ENCODE data around the gene TMED6.
"Not testable (repeated sequence)": the region's sequence is repeated elsewhere in the genome, so short reads cannot be mapped to it uniquely, and the experiment has no call there.

The TMED6 gene

DNA sequence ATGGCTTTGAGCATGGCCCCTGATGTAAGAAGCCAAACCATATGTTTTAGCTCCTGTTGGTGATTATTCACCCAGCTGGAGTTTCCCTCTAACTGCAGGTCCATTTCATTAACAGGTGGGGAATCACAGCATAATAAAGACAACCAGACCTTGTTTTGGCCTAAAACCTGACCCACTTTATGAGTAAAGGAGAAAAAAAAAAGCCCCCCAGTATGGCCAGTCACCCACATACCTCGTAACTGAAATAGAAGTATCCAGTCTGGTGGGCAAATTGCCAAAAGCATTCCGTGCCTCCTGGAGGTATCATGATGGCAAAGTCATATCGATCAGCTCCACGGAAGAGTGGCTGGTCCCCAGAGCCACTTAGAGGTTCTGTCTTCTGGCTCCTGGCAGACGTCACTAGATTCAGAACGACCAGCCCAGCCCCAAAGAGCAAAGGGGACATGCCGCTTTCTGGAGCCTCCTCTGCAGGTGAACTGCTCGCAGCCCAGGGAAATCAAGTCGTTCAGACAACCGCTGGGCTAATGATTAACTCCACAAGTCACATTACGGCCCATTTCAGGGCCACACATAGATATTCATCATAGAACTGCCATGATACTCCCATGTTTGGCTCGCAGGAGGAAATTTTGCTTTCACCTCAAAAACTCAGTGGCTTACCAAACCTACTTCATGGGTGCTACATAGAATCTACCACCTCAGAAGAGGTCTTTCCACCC lies at the start of gene TMED6:
TMED6 (minus strand) TSS at position 478 of the 719 bp plus-strand sequence; CDS start at position 445, 33 bp downstream.
- DNase-seq: no peak

DNA sequence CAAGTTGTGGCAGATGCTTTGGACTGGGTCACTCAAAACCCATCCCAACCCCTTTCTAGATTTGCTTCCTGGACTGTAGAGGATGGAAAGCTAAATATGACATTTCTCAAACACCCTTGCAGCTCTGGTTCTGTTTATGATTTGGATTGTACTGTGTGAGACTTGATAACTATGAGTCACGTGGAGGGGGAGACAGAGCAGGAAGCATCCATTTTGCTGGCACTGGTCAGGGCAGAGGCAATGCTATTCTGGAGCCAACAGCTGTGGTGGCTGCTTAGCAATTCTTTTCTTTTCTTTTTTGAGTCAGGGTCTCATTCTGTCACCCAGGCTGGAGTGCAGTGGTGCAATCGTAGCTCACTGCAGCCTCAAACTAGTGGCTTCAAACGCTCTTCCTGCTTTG lies 47.8 kb upstream of the TMED6 start:
- DNase-seq: no peak

DNA sequence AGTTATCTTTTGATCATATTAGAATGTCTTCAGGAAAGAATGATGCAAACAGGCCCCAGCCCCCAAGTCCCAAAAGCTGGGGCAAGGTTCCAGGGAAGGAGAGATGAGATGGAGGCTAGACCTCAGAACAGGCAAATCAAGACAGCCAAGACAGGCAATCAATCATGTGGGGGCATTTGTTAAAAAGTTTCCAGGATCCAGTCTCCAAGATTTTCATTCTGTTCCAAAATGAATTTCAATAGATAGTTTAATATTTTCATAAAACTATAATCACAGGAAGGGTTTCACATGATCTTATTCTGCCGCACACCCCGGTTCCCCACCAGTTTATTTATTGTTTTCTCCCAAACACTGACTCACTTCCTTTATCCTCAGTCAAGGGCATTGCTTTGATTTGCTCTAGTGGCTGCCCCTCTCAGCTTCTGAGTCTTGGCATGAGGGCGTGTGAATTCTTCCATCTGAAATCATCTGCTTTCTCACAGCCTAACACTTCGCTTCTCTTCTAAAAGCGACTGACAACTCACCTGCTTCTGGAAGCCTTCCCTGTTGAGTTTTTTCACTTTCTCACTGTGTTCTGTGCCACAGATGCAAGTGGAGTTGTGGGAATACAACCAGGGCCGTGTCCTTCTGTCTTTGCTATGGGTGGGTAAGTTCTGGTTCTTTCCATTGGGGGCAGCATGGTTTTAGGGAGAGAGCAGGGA lies 46.4 kb upstream of the TMED6 start:
- peak; percentile 38 for DNase-seq

DNA sequence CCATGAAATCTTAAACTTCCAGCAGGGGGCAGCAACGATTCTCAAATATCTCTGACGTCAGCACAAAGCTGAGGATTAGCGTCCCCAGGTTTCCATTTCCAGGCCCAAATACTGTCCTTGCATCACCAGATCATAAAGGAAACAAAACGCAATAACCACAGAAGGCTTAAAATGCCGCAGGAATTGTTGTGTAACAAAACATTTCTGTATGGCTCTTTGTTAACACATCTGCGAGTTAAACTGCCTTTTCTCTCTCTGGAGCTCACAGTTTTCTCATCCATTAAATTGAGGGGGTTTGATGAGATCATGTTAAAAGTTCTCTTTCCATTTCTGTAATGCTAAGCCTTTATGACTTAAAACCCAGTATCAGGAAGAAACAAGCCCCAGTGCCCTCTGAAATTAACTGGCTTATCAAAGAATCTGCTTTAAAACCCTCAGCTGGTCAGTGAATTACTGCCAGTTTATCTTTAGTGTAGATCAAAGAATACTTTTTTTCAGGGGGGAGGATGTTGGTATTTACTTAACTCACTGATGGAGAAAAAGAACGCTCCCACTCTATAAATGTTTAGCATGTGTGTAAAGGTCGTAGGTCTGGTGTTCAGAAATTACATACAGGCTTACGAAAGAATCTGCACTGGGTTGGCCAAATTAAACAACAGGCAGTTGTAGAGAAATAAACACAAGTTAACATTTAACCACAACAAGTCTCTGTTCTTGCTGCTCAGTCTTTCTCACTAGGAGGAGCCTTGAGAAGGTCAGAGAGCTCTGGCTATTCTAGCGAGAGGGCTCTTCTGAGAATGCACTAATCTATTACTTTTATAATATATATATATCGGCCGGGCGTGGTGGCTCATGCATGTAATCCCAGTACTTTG lies 44.8 kb upstream of the TMED6 start:
- DNase-seq: peak; percentile 69

DNA sequence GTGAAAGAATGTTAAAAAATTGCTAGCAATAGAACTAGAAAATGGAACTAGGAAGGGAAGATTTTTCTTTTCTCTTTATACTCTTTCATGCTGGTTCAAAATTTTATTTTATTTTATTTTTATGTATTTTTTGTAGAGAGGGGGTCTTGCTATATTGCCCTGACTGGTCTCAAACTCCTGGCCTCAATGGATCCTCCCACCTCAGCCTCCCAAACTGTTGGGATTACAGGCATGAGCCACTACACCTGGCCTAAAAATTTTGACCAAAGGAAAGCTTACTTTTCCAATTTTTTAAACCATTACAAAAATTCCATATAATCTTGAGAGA lies 44.2 kb upstream of the TMED6 start:
- no peak for DNase-seq

DNA sequence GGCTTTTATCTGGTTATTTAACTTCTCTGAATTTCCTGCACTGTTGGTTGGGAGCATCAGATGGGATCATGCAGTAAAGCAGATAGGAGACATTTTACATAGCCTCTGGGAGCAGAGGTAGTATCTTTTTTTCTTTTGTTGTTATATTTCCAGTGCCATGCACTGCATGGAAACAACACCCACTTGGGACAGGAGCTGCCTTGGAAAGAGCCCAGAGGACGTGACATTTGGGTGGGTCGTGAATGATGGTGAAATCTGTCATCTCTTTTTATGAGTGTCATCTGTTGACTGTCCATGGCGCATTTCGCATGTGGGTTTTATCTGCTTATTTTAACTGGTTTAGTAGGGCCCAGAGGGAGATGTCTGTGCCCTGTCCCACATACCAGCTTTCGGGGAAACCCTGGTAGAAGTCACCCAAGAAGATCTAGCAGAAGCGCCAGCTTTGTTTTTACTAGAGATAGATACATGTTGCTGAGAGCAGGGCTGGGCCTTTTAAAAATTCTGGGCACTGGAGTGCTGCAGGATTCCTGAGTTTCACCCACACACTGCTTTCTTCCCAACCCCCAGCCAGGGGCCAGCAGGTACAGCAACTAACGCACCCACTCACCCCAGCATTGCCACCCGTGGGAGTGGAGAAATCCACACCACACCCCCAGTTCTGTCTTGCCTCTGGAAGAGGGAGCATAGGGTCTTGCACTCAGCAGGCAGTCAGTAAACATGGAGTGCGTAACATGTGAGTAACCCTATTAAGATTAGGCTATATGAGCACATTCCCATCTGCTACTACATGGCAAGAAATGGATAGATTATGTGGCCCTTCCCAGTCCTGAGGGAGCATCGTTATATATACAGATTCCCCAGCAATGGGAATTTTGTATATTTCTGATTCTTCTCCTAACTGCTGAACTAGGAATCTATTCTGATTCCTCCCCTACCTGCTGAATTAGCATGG lies 42.6 kb upstream of the TMED6 start:
- DNase-seq: no peak

DNA sequence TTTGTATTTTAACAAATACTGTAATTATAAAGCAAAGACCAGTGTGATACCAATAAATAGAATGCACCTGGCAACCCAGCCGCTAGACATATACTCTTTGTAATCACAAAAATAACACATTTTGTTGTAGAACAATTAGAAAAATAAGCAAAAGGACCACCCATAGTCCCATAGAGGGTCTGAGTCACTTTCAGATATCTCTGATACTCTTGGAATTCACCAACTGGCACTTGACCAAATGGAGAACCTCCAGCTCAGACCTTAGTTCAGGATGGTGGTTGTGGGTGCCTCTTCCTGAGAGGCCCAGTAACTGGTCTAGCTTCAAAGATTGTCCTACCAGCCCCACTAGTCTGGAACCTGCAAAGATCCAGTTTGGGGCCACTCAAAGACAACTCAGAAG lies 35.0 kb upstream of the TMED6 start:
- DNase-seq: no peak

DNA sequence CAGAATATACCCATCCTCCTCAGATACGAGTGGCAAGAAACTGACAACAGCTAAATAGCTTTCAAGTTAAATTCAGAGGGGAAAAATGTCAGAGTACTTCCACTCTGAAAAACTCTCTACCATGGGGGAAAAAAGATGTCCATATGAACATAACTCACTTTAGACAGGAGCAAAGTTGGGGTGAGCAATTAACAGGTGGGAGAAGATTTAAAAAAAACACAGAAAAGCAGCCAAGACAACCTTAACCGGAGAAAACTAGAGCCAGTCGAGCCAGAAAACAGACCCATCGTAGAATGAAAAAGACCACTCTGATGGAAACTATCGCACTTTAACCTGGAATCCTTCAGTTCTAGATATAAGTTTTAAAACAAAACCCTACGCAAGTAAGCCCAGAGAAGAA lies 33.4 kb upstream of the TMED6 start:
- no peak for DNase-seq

DNA sequence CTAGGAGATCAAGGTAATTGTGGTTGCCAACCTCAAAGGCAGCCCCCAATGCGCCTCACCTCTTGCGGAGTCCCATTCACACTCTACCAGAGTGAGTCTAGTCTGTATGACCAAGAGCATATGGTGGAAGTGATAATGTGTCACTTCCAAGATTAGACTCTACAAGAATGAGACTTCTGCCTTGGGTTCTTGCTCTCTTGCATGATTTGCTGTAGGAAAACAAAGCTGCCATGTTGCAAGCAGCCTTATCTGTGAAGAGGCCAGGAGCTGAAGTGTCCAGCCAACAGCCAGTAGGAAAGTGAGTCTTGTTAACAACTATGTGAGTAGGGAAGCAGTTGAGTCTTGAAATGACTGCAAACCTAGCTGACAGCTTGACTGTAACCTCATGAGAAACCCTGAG lies 30.8 kb upstream of the TMED6 start:
- no peak for DNase-seq

DNA sequence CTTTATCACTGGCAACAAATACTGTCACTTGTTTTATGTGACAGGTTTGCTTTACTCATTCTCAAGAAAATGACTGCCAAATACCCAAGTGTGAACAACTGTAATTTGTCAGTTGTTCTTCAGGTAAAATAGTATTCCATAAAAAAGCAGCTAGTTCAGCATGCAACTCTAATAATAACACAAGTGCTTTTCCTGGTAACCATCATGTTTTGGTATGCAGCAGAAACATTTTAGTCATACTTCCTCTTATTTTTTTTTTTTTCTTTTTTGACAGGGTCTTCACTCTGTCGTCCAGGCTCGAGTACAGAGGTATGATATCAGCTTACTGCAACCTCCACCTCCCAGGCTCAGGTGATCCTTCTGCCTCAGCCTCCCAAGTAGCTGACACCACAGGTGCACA lies 29.6 kb upstream of the TMED6 start:
- no peak for DNase-seq

DNA sequence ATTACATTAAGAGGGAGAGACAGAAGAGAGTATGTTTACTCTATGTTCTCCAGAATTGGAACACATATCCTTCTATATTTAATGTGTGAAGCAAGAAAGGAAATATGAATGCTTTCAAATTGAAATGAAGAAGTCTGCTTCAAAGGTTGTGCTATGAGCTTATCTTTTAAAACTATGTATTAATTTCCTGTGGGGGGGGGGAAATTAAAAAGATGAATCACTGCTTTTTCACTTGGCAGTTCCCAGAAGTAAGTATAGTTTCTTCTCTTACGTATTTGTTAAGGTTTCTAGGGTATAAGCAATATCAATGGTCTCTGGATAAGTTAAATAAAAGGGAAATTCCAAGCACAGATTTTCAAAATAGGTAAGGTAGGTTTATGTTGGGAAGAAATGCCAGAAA lies 27.2 kb upstream of the TMED6 start:
- no peak for DNase-seq

DNA sequence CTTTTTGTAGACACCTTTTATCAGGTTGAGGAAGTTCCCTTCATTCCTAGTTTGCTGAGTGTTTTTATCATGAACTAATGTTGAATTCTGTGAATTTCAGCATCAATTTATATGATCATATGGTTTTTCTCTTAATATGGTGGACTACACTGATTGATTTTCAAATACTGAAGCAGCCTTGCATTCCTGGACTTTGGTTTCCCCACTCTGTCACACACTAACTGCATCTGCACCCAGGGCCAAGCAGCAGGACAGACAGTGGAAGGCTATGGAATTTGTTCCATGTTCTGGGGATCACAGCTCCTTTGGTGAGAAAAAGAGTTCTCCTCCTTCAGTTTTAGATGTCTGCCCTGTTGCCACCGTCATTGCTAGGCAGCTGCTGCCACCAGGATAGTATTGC lies 26.4 kb upstream of the TMED6 start:
- no peak for DNase-seq

DNA sequence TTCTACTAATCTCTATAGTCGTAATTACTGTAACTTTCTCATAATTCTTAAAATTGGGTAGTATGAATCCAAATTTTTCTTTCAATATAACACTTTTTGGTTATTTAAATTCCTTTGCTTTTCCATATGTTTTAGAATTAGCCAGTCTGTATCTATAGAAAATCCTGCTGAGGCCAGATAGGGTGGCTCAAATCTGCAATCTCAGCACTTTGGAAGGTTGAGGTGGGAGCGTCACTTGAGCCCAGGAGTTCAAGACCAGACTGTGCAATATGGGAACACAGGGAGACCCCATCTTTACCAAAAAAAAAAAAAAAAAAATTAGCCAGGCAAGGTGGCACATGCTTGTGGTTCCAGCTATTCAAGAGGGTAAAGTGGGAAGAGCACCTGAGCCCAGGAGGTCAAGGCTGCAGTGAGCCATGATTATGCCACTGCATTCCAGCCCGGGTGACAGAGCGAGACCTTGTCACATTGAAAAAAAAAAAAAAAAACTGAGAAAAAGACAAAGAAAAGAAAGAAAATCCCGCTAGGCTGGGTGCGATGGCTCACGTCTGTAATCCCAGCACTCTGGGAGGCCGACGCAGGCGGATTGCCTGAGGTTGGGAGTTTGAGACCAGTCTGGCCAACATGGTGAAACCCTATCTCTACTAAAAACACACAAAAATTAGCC lies 24.9 kb upstream of the TMED6 start:
- DNase-seq: no peak

DNA sequence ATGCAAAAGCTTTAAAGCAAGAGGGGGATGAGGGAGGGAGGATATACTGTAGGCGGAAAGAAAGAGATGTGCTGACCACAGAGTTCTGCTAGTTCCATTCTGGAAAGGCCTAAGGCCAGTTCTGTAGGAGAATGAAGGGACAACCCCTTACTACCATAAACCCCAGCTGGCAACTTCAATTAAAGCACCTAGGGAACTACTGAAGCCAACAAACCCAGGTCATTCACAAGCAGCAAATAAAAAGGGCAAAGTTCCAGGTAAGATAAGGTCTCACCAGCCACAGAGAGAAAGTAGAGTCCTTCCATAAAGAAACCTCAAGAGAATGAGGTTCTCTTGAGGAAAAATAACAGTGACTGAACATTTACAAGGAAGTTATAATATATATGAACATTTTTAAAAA lies 21.4 kb upstream of the TMED6 start:
- DNase-seq: no peak

DNA sequence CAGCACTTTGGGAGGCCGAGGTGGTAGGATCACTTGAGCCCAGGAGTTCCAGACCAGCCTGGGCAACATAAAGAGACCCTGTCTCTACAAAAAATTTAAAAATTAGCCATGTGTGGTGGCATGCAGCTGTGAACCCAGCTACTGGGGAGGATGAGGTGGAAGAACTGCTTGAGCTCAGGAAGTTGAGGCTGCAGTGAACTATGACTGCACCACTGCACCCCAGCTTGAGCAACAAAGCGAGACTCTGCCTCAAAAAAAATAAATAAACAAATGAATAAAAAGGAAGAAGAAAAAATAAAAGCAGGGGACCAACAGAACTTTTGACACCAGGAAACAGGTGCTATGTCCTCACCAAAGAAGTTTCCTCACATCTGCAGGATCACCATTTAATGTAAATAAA lies 20.0 kb upstream of the TMED6 start:
- no peak for DNase-seq

DNA sequence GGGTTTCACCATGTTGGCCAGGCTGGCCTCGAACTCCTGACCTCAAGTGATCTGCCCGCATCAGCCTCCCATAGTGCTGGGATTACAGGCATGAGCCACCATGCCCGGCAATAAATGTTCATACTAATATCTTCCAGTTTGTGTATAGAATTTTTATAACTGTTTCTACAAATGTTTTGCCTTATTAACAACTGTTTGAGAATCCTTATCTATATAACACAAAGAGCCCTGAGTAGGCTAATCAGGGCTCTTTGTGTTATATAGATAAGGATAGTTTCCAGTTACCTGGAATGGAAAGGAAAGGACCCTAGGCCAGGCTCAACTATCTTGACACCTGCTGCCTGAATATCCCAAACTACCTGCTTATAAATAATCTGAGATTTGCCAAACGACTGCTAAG lies 17.3 kb upstream of the TMED6 start:
- DNase-seq: no peak

DNA sequence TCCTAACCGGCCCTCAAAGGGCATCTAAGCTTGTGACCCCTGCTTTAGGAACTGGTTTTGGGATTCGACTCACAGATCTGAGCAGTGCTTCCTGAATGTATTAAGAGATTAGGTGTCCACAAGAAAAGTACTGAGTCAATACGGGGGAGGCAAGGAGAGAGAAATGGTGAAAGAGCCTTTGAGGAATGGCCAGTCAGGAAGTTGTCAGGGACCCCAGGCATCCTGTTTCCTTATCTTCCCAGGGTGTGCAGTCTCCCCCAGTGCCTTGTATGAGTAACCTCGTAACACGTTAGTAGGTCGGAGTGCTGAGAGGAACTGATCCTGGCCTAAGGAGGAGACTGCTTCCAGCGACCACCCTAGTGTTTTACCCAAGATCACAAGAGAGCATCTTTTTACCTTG lies 16.4 kb upstream of the TMED6 start:
- DNase-seq: no peak

DNA sequence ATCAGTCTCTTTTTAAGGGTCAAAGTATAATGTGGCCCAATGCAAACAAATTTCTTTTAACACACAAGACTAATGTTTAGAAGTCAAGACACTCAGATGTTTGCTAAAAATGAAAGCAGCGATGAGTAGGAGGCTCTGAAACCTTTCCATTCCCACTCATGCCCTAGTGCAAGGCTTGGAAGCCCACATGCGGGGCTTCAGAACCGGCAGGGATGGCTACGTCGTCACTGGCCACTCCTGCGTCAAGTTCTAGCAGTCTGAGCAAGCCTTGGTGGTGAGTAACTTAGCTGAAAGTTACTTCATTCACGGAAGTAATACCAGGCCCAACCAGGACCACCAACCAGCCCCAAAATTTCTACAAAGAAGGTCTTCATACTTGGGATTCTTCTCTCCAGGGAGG lies 14.8 kb upstream of the TMED6 start:
- no peak for DNase-seq

DNA sequence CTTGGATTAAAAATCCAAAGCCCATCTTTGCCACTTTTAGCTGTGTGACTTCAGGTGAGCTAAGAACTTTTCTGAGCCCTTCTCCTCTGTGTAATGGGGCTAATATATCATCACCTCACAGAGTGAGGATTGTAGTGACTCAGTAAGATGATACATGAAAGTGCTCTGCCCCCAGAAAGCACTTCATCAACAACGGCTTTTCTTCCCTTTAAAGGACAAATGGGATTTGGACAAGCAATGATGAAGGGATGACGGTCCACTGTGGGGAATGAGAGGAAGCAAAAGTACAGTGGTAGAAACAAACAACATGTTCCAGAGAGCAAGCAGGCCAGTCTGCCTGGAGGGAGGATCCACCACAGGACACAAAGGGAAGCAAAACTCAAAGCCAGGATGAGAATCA lies 14.3 kb upstream of the TMED6 start:
- DNase-seq: no peak

DNA sequence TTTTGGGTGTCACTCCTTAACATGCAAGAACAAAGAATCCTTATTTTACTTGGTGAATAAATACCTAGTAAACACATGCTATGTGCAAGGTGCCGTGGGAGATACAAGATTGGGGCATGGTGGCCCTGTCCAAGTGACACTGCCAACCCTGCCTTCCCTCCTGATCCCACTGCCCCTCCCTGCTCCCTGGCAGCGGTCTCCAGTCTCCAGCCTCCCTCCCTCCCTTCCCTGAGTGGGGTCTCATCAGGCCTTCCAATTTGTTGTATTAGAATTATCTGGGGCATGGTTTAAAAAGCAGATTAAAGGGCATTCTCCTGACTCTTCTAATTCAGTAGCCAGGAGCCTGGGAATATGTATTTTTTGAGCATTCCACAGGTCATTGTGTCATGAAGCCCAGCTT lies 12.5 kb upstream of the TMED6 start:
- DNase-seq: no peak

DNA sequence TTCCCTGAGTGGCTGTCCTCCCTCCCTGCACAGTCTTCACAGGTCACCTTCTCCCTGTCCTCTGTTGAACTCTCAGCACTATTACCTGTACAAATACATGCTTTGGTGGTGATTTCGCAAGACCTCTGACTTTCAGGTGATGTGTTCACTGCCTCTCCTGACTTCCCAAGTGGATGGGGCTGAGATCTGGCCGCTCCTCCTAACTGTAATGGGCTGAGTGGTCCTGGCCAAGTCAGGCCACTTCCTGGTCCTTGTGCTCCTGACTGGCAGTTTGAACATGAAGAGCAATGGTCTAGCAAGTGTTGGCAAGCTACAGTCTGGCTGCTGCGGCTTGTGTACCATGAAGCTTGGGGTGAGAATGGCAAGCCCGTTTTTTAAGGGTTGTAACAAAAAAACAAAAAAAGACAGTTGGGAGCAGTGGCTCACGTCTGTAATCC lies 11.7 kb upstream of the TMED6 start:
- DNase-seq: no peak

DNA sequence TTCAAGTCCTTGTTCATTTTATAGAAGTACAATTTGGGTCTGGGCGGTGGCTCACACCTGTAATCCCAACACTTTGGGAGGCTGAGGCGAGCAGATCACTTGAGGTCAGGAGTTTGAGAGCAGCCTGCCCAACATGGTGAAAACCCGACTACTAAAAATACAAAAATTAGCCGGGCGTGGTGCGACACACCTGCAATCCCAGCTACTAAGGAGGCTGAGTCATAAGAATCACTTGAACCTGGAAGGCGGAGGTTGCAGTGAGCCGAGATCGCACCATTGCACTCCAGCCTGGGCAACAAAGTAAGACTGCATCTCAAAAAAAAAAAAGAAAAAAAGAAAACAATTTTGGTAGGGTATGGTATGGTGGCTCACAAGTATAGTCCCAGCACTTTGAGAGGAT lies 8.5 kb upstream of the TMED6 start:
- DNase-seq: not testable (repeated sequence)
